H1 (cell line): ENCODE results near the gene TAF12. TPM values are rescaled to one million over a fixed set of nuclear protein-coding genes. Genes with fewer than 3 reads are reported as not detected.

Experiments used
- CTCF ChIA-PET: fragments of 300-600 bp; sonication (Branson Sonifier 250); formaldehyde crosslinking; loops from one replicate; lab custom pipeline; 2021; ENCODE audit not compliant: partially characterized antibody; lab: Charles Lee
- POLR2A ChIA-PET: fragments of 300-600 bp; sonication (Branson Sonifier 250); formaldehyde crosslinking; loops from one replicate; lab custom pipeline; 2021; ENCODE audit warnings: inconsistent platforms; ENCODE audit not compliant: partially characterized antibody; lab: Charles Lee
- DNase-seq, 2 experiments: peaks; one replicate each; pipeline versions ENCODE4 v3.0.0 to v3.0.0-alpha.2; 2010 to 2022; ENCODE audit warnings: low spot score in 2 of 2, low read depth in 1 of 2, mixed read lengths in 1 of 2
- FAIRE-seq: peaks from 2 replicates; lab custom pipeline; 2011; peaks lifted over from hg19 to GRCh38; lab: Jason Lieb, UNC
- H2AFZ ChIP-seq: 2 replicates; pipeline ENCODE4 v1.8.1; 2012; ENCODE audit warnings: low read length, inconsistent platforms
- H2AK5ac ChIP-seq: 2 replicates; pipeline ENCODE4 v1.6.1; 2013; ENCODE audit warnings: low read depth, low read length
- H2BK120ac ChIP-seq: replicated peaks from 2 replicates; pipeline ENCODE3; 2013; ENCODE audit warnings: low read depth, low read length, inconsistent platforms
- H2BK12ac ChIP-seq: 2 replicates; pipeline ENCODE4 v1.6.1; 2013; ENCODE audit warnings: low read depth, low read length
- H2BK15ac ChIP-seq: 2 replicates; pipeline ENCODE4 v1.6.1; 2013; ENCODE audit warnings: low read length
- H2BK20ac ChIP-seq: 2 replicates; pipeline ENCODE4 v1.6.1; 2013; ENCODE audit warnings: low read length
- H2BK5ac ChIP-seq: 2 replicates; pipeline ENCODE4 v1.6.1; 2013; ENCODE audit warnings: low read depth, low read length
- H3K14ac ChIP-seq: 2 replicates; pipeline ENCODE4 v1.6.1; 2013; ENCODE audit warnings: inconsistent platforms; ENCODE audit not compliant: insufficient read length
- H3K18ac ChIP-seq: 2 replicates; pipeline ENCODE4 v1.6.1; 2013; ENCODE audit warnings: low read length; ENCODE audit errors: extremely low read depth
- H3K23ac ChIP-seq: 2 replicates; pipeline ENCODE4 v1.6.1; 2013; ENCODE audit warnings: inconsistent platforms; ENCODE audit not compliant: insufficient read length
- H3K23me2 ChIP-seq: 2 replicates; pipeline ENCODE4 v1.6.1; 2013; ENCODE audit warnings: low read depth, low read length
- H3K27ac ChIP-seq: 2 replicates; pipeline ENCODE4 v1.6.1; 2011; ENCODE audit warnings: low read depth, low read length, inconsistent platforms
- H3K27me3 ChIP-seq, 4 experiments: replicated peaks in 1 of 4; 1 replicate in 1 of 4; 2 replicates in 3 of 4; pipeline versions ENCODE4 v1.6.1 to v1.8.1; 2011 to 2013; ENCODE audit warnings: low read length in 3 of 4, mild to moderate bottlenecking in 3 of 4, inconsistent platforms in 2 of 4, mixed read lengths in 2 of 4, moderate library complexity in 1 of 4; ENCODE audit not compliant: control insufficient read depth in 3 of 4, insufficient read depth in 3 of 4; ENCODE audit errors: extremely low read depth in 1 of 4
- H3K36me3 ChIP-seq, 4 experiments: 2 replicates each; pipeline versions ENCODE4 v1.6.1 to v1.8.1; 2011 to 2013; ENCODE audit warnings: mild to moderate bottlenecking in 4 of 4, low read length in 3 of 4, moderate library complexity in 2 of 4, control low read depth in 1 of 4, inconsistent platforms in 1 of 4; ENCODE audit not compliant: insufficient read depth in 4 of 4, control insufficient read depth in 2 of 4
- H3K4ac ChIP-seq: replicated peaks from 2 replicates; pipeline ENCODE3; 2013; ENCODE audit warnings: low read length, low read depth, mixed read lengths, inconsistent platforms; ENCODE audit not compliant: insufficient read length
- H3K4me1 ChIP-seq, 4 experiments: replicated peaks in 1 of 4; 1 replicate in 1 of 4; 2 replicates in 3 of 4; pipeline versions ENCODE4 v1.6.1 to v1.8.1; 2011 to 2013; ENCODE audit warnings: low read length in 3 of 4, inconsistent platforms in 2 of 4, mixed read lengths in 1 of 4; ENCODE audit not compliant: insufficient read depth in 4 of 4, control insufficient read depth in 3 of 4
- H3K4me2 ChIP-seq, 2 experiments: 2 replicates each; pipeline versions ENCODE4 v1.6.1 to v1.8.1; 2011 to 2013; ENCODE audit warnings: low read depth in 2 of 2, low read length in 2 of 2, control low read depth in 1 of 2, inconsistent platforms in 1 of 2, mild to moderate bottlenecking in 1 of 2; ENCODE audit not compliant: insufficient read depth in 1 of 2
- H3K4me3 ChIP-seq, 4 experiments: fragments of 200-600, 300-600 bp in 1 of 4; sonication (generic), shearing (Covaris generic), sonication (Bioruptor Twin) in 1 of 4; 2 replicates each; pipeline versions ENCODE4 v1.5.1 to v1.8.1; 2011 to 2016; ENCODE audit warnings: low read length in 4 of 4, low read depth in 3 of 4, control low read depth in 2 of 4, inconsistent platforms in 2 of 4, mild to moderate bottlenecking in 2 of 4, mixed read lengths in 1 of 4, moderate library complexity in 1 of 4; ENCODE audit not compliant: insufficient read depth in 2 of 4; ENCODE audit errors: extremely low read depth in 1 of 4
- H3K56ac ChIP-seq: replicated peaks from 2 replicates; pipeline ENCODE3; 2013; ENCODE audit warnings: low read depth, mild to moderate bottlenecking, mixed read lengths, low read length, inconsistent platforms; ENCODE audit not compliant: insufficient read length
- H3K79me1 ChIP-seq: 2 replicates; pipeline ENCODE4 v1.6.1; 2013; ENCODE audit warnings: low read depth, low read length, control low read depth
- H3K79me2 ChIP-seq, 2 experiments: 2 replicates each; pipeline versions ENCODE4 v1.6.1 to v1.8.1; 2012 to 2013; ENCODE audit warnings: low read length in 2 of 2, mild to moderate bottlenecking in 2 of 2, inconsistent platforms in 1 of 2; ENCODE audit not compliant: insufficient read depth in 2 of 2, control insufficient read depth in 1 of 2
- H3K9ac ChIP-seq, 4 experiments: replicated peaks in 1 of 4; 1 replicate in 1 of 4; 2 replicates in 3 of 4; pipeline versions ENCODE4 v1.6.1 to v1.8.1; 2011 to 2013; ENCODE audit warnings: low read depth in 3 of 4, low read length in 3 of 4, control low read depth in 2 of 4, mild to moderate bottlenecking in 2 of 4, moderate library complexity in 2 of 4, inconsistent platforms in 1 of 4; ENCODE audit errors: extremely low read depth in 1 of 4
- H3K9me3 ChIP-seq, 2 experiments: 2 replicates each; pipeline versions ENCODE4 v1.6.1 to v1.8.1; 2012 to 2013; ENCODE audit warnings: mild to moderate bottlenecking in 2 of 2, moderate library complexity in 2 of 2, control low read depth in 1 of 2, inconsistent platforms in 1 of 2, low read depth in 1 of 2, low read length in 1 of 2, mixed read lengths in 1 of 2; ENCODE audit not compliant: insufficient read depth in 2 of 2
- H4K20me1 ChIP-seq, 2 experiments: replicated peaks in 1 of 2; 2 replicates each; pipeline versions ENCODE3 to v1.8.1; 2011 to 2013; ENCODE audit warnings: inconsistent platforms in 2 of 2, low read length in 2 of 2, mild to moderate bottlenecking in 1 of 2; ENCODE audit not compliant: insufficient read depth in 2 of 2, control insufficient read depth in 1 of 2
- H4K5ac ChIP-seq: 2 replicates; pipeline ENCODE4 v1.6.1; 2013; ENCODE audit warnings: low read length, low read depth, mixed read lengths, inconsistent platforms; ENCODE audit not compliant: insufficient read length
- H4K8ac ChIP-seq: 2 replicates; pipeline ENCODE4 v1.8.0; 2013; ENCODE audit warnings: mild to moderate bottlenecking, moderate library complexity, low read length, inconsistent platforms; ENCODE audit not compliant: insufficient read depth; ENCODE audit errors: extremely low read depth
- H4K91ac ChIP-seq: replicated peaks from 2 replicates; pipeline ENCODE3; 2013; ENCODE audit warnings: low read length, mixed read lengths, inconsistent platforms; ENCODE audit not compliant: insufficient read length
- KDM1A ChIP-seq: fragments of 200-600, 300-600 bp; sonication (generic); IDR thresholded peaks from 2 replicates; pipeline ENCODE4 v1.7.1; 2016; ENCODE audit warnings: mild to moderate bottlenecking, low read length, borderline replicate concordance
- SP2 ChIP-seq: IDR thresholded peaks from 2 replicates; pipeline ENCODE4 v1.6.1; 2012; ENCODE audit warnings: mild to moderate bottlenecking, low read length, inconsistent platforms
- WGBS, 2 experiments: shearing (Covaris generic) in 1 of 2; methylation state at CpG; one replicate each; pipeline versions ENCODE4 v1.1.6 to v1.1.7; 2013 to 2015; ENCODE audit warnings: low lambda C conversion rate in 2 of 2, mixed read lengths in 2 of 2, inconsistent platforms in 1 of 2, low coverage in 1 of 2, missing lambda C conversion rate in 1 of 2; ENCODE audit not compliant: insufficient replicate concordance in 2 of 2, insufficient coverage in 1 of 2, insufficient read length in 1 of 2; ENCODE audit errors: extremely low coverage in 1 of 2, missing lambda C conversion rate in 1 of 2; 5-methylcytosine and 5-hydroxymethylcytosine counted together
- polyA plus RNA-seq, 7 experiments: library from polyadenylated mRNA; depleted of rRNA in 3 of 7; stranded (reverse) in 5 of 7; unstranded in 2 of 7; fragments of >200 nt in 5 of 7; fragments of 200-250 nt in 2 of 7; gene quantifications; 1 replicate in 5 of 7; 2 replicates in 1 of 7; 4 replicates in 1 of 7; pipeline versions ENCODE4 v1.2.1 to v1.2.3, GENCODE V29; 2011 to 2013; ENCODE audit warnings: missing spikeins in 2 of 7, mixed read lengths in 2 of 7
- total RNA-seq: library from RNA; stranded (reverse); fragmentation: NEBNext Ultra II Directional; extraction: Animal tissue kit (Norgen Biotek cat#: 25700); gene quantifications from 2 replicates; pipeline ENCODE4 v1.2.1, GENCODE V29; 2021
- TF ChIP-seq, protein P1 (sequence below): IDR thresholded peaks from 2 replicates; pipeline ENCODE4 v1.6.1; 2011; ENCODE audit warnings: low read depth, mild to moderate bottlenecking, low read length; ENCODE audit not compliant: insufficient read depth
- TF ChIP-seq, protein P2 (sequence below), 3 experiments: IDR thresholded peaks; 1 replicate in 2 of 3; 2 replicates in 1 of 3; pipeline versions ENCODE4 v1.5.1 to v1.6.1; 2011; ENCODE audit warnings: low read length in 3 of 3, mild to moderate bottlenecking in 3 of 3, inconsistent platforms in 2 of 3, low read depth in 1 of 3, moderate library complexity in 1 of 3; ENCODE audit not compliant: insufficient read depth in 1 of 3; ENCODE audit errors: control extremely low read depth in 1 of 3

Gene TAF12
- total and polyA plus RNA-seq, 2 of the 8 experiments (the other 6 are each of a cell fraction or from before 2014, with no cell fraction given): 25.1 to 27.2 TPM

GRCh38 chr1:28682840-28683239 is 40.0 kb upstream of the TAF12 start:
- ChIA-PET POLR2A (interaction anchor here (1.5 kb wide), 1 partner anchor 101 kb away, joined by 3 read pairs; no protein-coding TSS in a partner anchor), CTCF (interaction anchor here (0.5 to 1.8 kb wide), 4 partner anchors 11 to 193 kb away, joined by 3 to 4 read pairs (median 3); no protein-coding TSS in a partner anchor)
- no peak overlapping the region for H4K5ac ChIP-seq
- no peak overlapping the region for H3K18ac ChIP-seq
- H3K4me3 ChIP-seq: no peak overlapping the region
- no peaks in the 10 kb centered on the region for H3K4me1 ChIP-seq
- WGBS, 2 experiments: 94% methylated on average over 6 of the region's 6 CpGs; no CpG with 5 or more reads in 1 of the 2 experiments
- peaks cover 2 to 5% (median 3%) of the 10 kb centered on the region in 4 experiments; a peak in 5 of 8 replicates for H3K36me3 ChIP-seq
- no peaks in the 10 kb centered on the region for H3K79me2 ChIP-seq
- H2AK5ac ChIP-seq: no peak overlapping the region
- no peak for FAIRE-seq
- H2BK12ac ChIP-seq: no peak overlapping the region
- H4K91ac ChIP-seq: no peak overlapping the region
- no peak for DNase-seq
- H3K56ac ChIP-seq: no peak overlapping the region
- H3K9me3 ChIP-seq: no peaks in the 10 kb centered on the region
- H3K9ac ChIP-seq: no peak overlapping the region
- no peak overlapping the region for H3K27ac ChIP-seq
- no peak overlapping the region for H3K23ac ChIP-seq
- no peak overlapping the region for H3K14ac ChIP-seq
- H4K8ac ChIP-seq: no peak overlapping the region
- H2BK5ac ChIP-seq: no peak overlapping the region
- no peak overlapping the region for H2BK20ac ChIP-seq
- H4K20me1 ChIP-seq: peaks cover 0 to 3% of the 10 kb centered on the region in 2 experiments
- no peaks in the 10 kb centered on the region for H3K27me3 ChIP-seq
- no peaks in the 10 kb centered on the region; the same call in 1 of the 2 replicates for H3K79me1 ChIP-seq
- H3K4ac ChIP-seq: no peak overlapping the region
- H2BK120ac ChIP-seq: no peak overlapping the region
- no peak overlapping the region for H3K4me2 ChIP-seq
- TF ChIP-seq KDM1A (no peak), SP2 (no peak)
- TF ChIP-seq, protein P1, sequence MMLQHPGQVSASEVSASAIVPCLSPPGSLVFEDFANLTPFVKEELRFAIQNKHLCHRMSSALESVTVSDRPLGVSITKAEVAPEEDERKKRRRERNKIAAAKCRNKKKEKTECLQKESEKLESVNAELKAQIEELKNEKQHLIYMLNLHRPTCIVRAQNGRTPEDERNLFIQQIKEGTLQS: no peak
- TF ChIP-seq, protein P2, sequence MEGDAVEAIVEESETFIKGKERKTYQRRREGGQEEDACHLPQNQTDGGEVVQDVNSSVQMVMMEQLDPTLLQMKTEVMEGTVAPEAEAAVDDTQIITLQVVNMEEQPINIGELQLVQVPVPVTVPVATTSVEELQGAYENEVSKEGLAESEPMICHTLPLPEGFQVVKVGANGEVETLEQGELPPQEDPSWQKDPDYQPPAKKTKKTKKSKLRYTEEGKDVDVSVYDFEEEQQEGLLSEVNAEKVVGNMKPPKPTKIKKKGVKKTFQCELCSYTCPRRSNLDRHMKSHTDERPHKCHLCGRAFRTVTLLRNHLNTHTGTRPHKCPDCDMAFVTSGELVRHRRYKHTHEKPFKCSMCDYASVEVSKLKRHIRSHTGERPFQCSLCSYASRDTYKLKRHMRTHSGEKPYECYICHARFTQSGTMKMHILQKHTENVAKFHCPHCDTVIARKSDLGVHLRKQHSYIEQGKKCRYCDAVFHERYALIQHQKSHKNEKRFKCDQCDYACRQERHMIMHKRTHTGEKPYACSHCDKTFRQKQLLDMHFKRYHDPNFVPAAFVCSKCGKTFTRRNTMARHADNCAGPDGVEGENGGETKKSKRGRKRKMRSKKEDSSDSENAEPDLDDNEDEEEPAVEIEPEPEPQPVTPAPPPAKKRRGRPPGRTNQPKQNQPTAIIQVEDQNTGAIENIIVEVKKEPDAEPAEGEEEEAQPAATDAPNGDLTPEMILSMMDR (IDR thresholded peaks at IDR 0.05; ENCODE audit: control extremely low read depth in 1 of 3, insufficient read depth in 1 of 3, low read depth in 1 of 3, low read length in 3 of 3): no peak
- TF ChIP-seq, all 59 proteins: peak for 0
- no peaks in the 10 kb centered on the region for H3K23me2 ChIP-seq
- no peak overlapping the region for H2AFZ ChIP-seq
- H2BK15ac ChIP-seq: no peak overlapping the region
